ENCODE measurements around the gene THTPA. TPM values are rescaled to one million over a fixed set of nuclear protein-coding genes. Genes with fewer than 3 reads are reported as not detected.

The THTPA gene
- total RNA-seq, 4 donors from 2014 or later = 6.4 to 16.8 (median 15.2) TPM

GRCh38 chr14:23571701-23572523 lies 15.8 kb downstream of the THTPA start:
- no peak overlapping the region for H3K27ac ChIP-seq
- peak in 1 of 2 donors; percentile 12 for DNase-seq
- no peak for TF ChIP-seq CTCF (IDR thresholded peaks at IDR 0.05)
- TF ChIP-seq POLR2A (IDR thresholded peaks at IDR 0.05) = no peak
- no peaks in the 10 kb centered on the region for H3K27me3 ChIP-seq
- H3K4me1 ChIP-seq = no peaks in the 10 kb centered on the region
- H3K9me3 ChIP-seq = no peaks in the 10 kb centered on the region
- H3K4me3 ChIP-seq = no peak overlapping the region
- intact Hi-C loops (cut with DNase I; ENCODE audit: low total_unique reads) = no loop called here
- H3K36me3 ChIP-seq = no peaks in the 10 kb centered on the region

- TF ChIP-seq CTCF (IDR thresholded peaks at IDR 0.05) (no peak), POLR2A (IDR thresholded peaks at IDR 0.05) (no peak)
- Histone ChIP-seq H3K27ac (no peak overlapping the region), H3K27me3 (peaks cover 0 to 4% of the 10 kb centered on the region in 2 donors)
These were observed 16.4 kb downstream of the THTPA start for GRCh38 chr14:23572524-23572828.

GRCh38 chr14:23572836-23573235 lies 16.8 kb downstream of the THTPA start:
- intact Hi-C loops (cut with DNase I; ENCODE audit: low total_unique reads) = no loop called here

More at GRCh38 chr14:23572524-23572828, 16.4 kb downstream of the THTPA start:
- no peak for DNase-seq
- intact Hi-C loops (cut with DNase I; ENCODE audit: low total_unique reads) = no loop called here
- H3K9me3 ChIP-seq = no peaks in the 10 kb centered on the region
- H3K36me3 ChIP-seq = no peaks in the 10 kb centered on the region
- H3K4me1 ChIP-seq = no peaks in the 10 kb centered on the region
- H3K4me3 ChIP-seq = no peak overlapping the region

GRCh38 chr14:23573384-23574015 lies 17.4 kb downstream of the THTPA start:
- no peak for DNase-seq
- Histone ChIP-seq H3K27me3 (peaks cover 0 to 4% of the 10 kb centered on the region in 2 donors), H3K36me3 (no peaks in the 10 kb centered on the region)

More at GRCh38 chr14:23572836-23573235, 16.8 kb downstream of the THTPA start:
- Histone ChIP-seq H3K27me3 (peaks cover 0 to 4% of the 10 kb centered on the region in 2 donors), H3K36me3 (no peaks in the 10 kb centered on the region), H3K4me3 (no peak overlapping the region), H3K9me3 (no peaks in the 10 kb centered on the region), H3K27ac (no peak overlapping the region), H3K4me1 (no peaks in the 10 kb centered on the region)
- no peak for DNase-seq
- TF ChIP-seq CTCF (IDR thresholded peaks at IDR 0.05) = no peak
- TF ChIP-seq POLR2A (IDR thresholded peaks at IDR 0.05) = no peak

More at GRCh38 chr14:23573384-23574015, 17.4 kb downstream of the THTPA start:
- H3K4me3 ChIP-seq = no peak overlapping the region
- intact Hi-C loops (cut with DNase I; ENCODE audit: low total_unique reads) = no loop called here
- no peaks in the 10 kb centered on the region for H3K9me3 ChIP-seq
- no peak overlapping the region for H3K27ac ChIP-seq
- H3K4me1 ChIP-seq = no peaks in the 10 kb centered on the region
- TF ChIP-seq POLR2A (IDR thresholded peaks at IDR 0.05) = no peak
- TF ChIP-seq CTCF (IDR thresholded peaks at IDR 0.05) = no peak

Data from uterus (tissue), 4 donors.